ENCODE measurements around the gene SAE1. TPM values are rescaled to one million over a fixed set of nuclear protein-coding genes. Genes with fewer than 3 reads are reported as not detected.

SAE1 gene
- total and polyA plus RNA-seq, 10 of the 15 experiments (the other 5 are each of a cell fraction or from before 2014, with no cell fraction given): 62.0 to 246 (median 148) TPM

- TF ChIP-seq STAT1 (conservative IDR thresholded peaks at IDR 0.05) (peak; percentile 78; the same call in 1 of the 2 replicates), SUPT20H (IDR thresholded peaks at IDR 0.05; ENCODE audit: borderline replicate concordance, control insufficient read depth, low read depth, low read length) (no peak), RELA (IDR thresholded peaks at IDR 0.05; ENCODE audit: borderline replicate concordance, partially characterized antibody) (peak; percentile 90), ZNF24 (IDR thresholded peaks at IDR 0.05) (no peak), SP1 (IDR thresholded peaks at IDR 0.05; ENCODE audit: low read depth, low read length) (peak; percentile 39), ETV6 (conservative IDR thresholded peaks at IDR 0.05 in 1 of 2, IDR thresholded peaks at IDR 0.05 in 1 of 2; ENCODE audit: borderline replicate concordance in 1 of 2, low read depth in 1 of 2) (peak in 1 of 2 experiments; percentile 95; a peak in 2 of 4 replicates), CREM (IDR thresholded peaks at IDR 0.05; ENCODE audit: low read depth) (peak; percentile 95), IKZF2 (IDR thresholded peaks at IDR 0.05) (peak in 1 of 2 experiments; percentile 36; a peak in 2 of 4 replicates), SKIL (IDR thresholded peaks at IDR 0.05; ENCODE audit: low read depth, poor library complexity, severe bottlenecking) (peak; percentile 44), POLR2AphosphoS5 (IDR thresholded peaks at IDR 0.05; ENCODE audit: low read length) (peak; percentile 86), NBN (IDR thresholded peaks at IDR 0.05) (peak; percentile 85), ZNF384 (IDR thresholded peaks at IDR 0.05; ENCODE audit: borderline replicate concordance, low read depth, low read length) (no peak), SRF (IDR thresholded peaks at IDR 0.05; ENCODE audit: low read depth in 2 of 2, low read length in 2 of 2) (peak; percentile 77 to 80; a peak in 3 of 4 replicates), FOXK2 (IDR thresholded peaks at IDR 0.05) (0 out of 2 replicates have a peak, but pooled peaks have one; percentile 31), ATF7 (IDR thresholded peaks at IDR 0.05; ENCODE audit: low read depth) (peak; percentile 56), NR2C1 (IDR thresholded peaks at IDR 0.05) (peak; percentile 70), ZNF207 (IDR thresholded peaks at IDR 0.05; ENCODE audit: borderline replicate concordance) (peak; percentile 72), MXI1 (IDR thresholded peaks at IDR 0.05; ENCODE audit: low read depth, low read length) (peak; percentile 62; the same call in 1 of the 2 replicates), RUNX3 (IDR thresholded peaks at IDR 0.05; ENCODE audit: low read length) (peak; percentile 86), MTA2 (IDR thresholded peaks at IDR 0.05; ENCODE audit: low read depth) (0 out of 2 replicates have a peak, but pooled peaks have one; percentile 34)
- TF ChIP-seq, protein P1, sequence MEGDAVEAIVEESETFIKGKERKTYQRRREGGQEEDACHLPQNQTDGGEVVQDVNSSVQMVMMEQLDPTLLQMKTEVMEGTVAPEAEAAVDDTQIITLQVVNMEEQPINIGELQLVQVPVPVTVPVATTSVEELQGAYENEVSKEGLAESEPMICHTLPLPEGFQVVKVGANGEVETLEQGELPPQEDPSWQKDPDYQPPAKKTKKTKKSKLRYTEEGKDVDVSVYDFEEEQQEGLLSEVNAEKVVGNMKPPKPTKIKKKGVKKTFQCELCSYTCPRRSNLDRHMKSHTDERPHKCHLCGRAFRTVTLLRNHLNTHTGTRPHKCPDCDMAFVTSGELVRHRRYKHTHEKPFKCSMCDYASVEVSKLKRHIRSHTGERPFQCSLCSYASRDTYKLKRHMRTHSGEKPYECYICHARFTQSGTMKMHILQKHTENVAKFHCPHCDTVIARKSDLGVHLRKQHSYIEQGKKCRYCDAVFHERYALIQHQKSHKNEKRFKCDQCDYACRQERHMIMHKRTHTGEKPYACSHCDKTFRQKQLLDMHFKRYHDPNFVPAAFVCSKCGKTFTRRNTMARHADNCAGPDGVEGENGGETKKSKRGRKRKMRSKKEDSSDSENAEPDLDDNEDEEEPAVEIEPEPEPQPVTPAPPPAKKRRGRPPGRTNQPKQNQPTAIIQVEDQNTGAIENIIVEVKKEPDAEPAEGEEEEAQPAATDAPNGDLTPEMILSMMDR (IDR thresholded peaks at IDR 0.05 in 2 of 3, conservative IDR thresholded peaks at IDR 0.05 in 1 of 3; ENCODE audit: control insufficient read depth in 2 of 3, extremely low read depth in 1 of 3, insufficient read depth in 1 of 3, low read depth in 3 of 3, low read length in 3 of 3): no peak
- TF ChIP-seq, protein P2, sequence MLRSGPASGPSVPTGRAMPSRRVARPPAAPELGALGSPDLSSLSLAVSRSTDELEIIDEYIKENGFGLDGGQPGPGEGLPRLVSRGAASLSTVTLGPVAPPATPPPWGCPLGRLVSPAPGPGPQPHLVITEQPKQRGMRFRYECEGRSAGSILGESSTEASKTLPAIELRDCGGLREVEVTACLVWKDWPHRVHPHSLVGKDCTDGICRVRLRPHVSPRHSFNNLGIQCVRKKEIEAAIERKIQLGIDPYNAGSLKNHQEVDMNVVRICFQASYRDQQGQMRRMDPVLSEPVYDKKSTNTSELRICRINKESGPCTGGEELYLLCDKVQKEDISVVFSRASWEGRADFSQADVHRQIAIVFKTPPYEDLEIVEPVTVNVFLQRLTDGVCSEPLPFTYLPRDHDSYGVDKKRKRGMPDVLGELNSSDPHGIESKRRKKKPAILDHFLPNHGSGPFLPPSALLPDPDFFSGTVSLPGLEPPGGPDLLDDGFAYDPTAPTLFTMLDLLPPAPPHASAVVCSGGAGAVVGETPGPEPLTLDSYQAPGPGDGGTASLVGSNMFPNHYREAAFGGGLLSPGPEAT (IDR thresholded peaks at IDR 0.05; ENCODE audit: low read depth): peak; percentile 84
Observed at GRCh38 chr19:47255879-47256692, 125.5 kb downstream of the SAE1 start, which contains the start of gene CCDC9 (continued).

Data from GM12878 (cell line).